ENCODE data around the gene TP63.

- TF ChIP-seq ZNF274 (IDR thresholded peaks at IDR 0.05; ENCODE audit: low read depth, low read length), result no peak
- TF ChIP-seq YY1 (IDR thresholded peaks at IDR 0.05; ENCODE audit: insufficient read depth, insufficient read length), result no peak
- no peak for TF ChIP-seq SUZ12 (IDR thresholded peaks at IDR 0.05; ENCODE audit: extremely low read depth, insufficient read depth, insufficient read length)
Measured at GRCh38 chr3:189827108-189827507, 195.9 kb downstream of the TP63 start.
